NCI-H82 (cell line): Measurements from ENCODE around the gene DDX24.
"Not testable (repeated sequence)": the region's sequence is repeated elsewhere in the genome, so short reads cannot be mapped to it uniquely, and the experiment has no call there.

Experiments used
- DNase-seq: peaks from one replicate; lab custom pipeline; 2025; lab: John Stamatoyannopoulos, UW

The DDX24 gene

GRCh38 chr14:94081386-94081820 is 401 bp upstream of the DDX24 start:
- no peak for DNase-seq

- DNase-seq: peak; percentile 60
These were observed 946 bp downstream of the DDX24 start for GRCh38 chr14:94079891-94080620.

- DNase-seq: no peak
These were observed 3.2 kb downstream of the DDX24 start for GRCh38 chr14:94077823-94078222.

- no peak for DNase-seq
These were observed 3.7 kb downstream of the DDX24 start for GRCh38 chr14:94077111-94077821.

GRCh38 chr14:94075008-94075407 is 6.0 kb downstream of the DDX24 start:
- DNase-seq: no peak

GRCh38 chr14:94074534-94074933 is 6.5 kb downstream of the DDX24 start:
- DNase-seq: no peak

GRCh38 chr14:94072076-94072475 is 8.9 kb downstream of the DDX24 start:
- DNase-seq: not testable (repeated sequence)

- DNase-seq: peak; percentile 37
These were observed 14.8 kb downstream of the DDX24 start for GRCh38 chr14:94066089-94066676.

GRCh38 chr14:94062344-94062940 is 18.6 kb downstream of the DDX24 start:
- no peak for DNase-seq

GRCh38 chr14:94059998-94060397 is 21.0 kb downstream of the DDX24 start:
- no peak for DNase-seq

- DNase-seq: no peak
These were observed 22.3 kb downstream of the DDX24 start for GRCh38 chr14:94058674-94059138.

- no peak for DNase-seq
These were observed 22.8 kb downstream of the DDX24 start for GRCh38 chr14:94058128-94058673.

- DNase-seq: no peak
These were observed 24.3 kb downstream of the DDX24 start for GRCh38 chr14:94056579-94057308.

GRCh38 chr14:94054936-94055335 is 26.1 kb downstream of the DDX24 start:
- DNase-seq: no peak

- no peak for DNase-seq
These were observed 26.6 kb downstream of the DDX24 start for GRCh38 chr14:94054401-94054800.

GRCh38 chr14:94052662-94053061 is 28.3 kb downstream of the DDX24 start:
- no peak for DNase-seq

GRCh38 chr14:94052199-94052598 is 28.8 kb downstream of the DDX24 start:
- DNase-seq: no peak

GRCh38 chr14:94051779-94052178 is 29.2 kb downstream of the DDX24 start:
- no peak for DNase-seq

GRCh38 chr14:94051115-94051514 is 29.9 kb downstream of the DDX24 start:
- peak; percentile 27 for DNase-seq

- no peak for DNase-seq
These were observed 30.6 kb downstream of the DDX24 start for GRCh38 chr14:94050231-94050880.

GRCh38 chr14:94049625-94050023 is 31.4 kb downstream of the DDX24 start:
- DNase-seq: no peak
